ENCODE data around the gene HS3ST5.

DNA sequence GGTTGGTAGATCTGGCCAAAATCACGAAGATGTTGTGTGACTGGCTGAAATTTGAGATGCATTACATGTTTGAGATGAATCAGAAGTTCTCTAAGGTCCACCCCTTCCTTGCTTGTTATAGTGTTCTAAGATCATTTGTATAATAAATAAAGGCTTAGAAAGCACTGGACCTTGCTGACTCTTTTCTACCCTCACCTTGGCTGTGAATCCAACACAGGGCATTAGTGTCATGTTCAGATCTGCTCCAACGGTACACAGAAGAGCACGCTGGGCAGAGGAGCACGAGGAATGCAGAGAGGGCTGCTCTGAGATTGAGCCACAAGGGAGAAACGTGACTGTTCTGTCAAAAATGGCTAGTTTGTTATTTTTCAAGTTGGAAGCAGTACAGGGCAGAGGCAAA is 202.4 kb downstream of the HS3ST5 start:
- no peak for TF ChIP-seq POLR2A (IDR thresholded peaks at IDR 0.05; ENCODE audit: borderline replicate concordance, extremely low read depth, insufficient read depth, insufficient read length)
- TF ChIP-seq EZH2 (IDR thresholded peaks at IDR 0.05) = no peak
- TF ChIP-seq CTCF (IDR thresholded peaks at IDR 0.05 in 2 of 3, conservative IDR thresholded peaks at IDR 0.05 in 1 of 3; ENCODE audit: borderline replicate concordance in 1 of 3, insufficient read depth in 1 of 3, low read depth in 2 of 3, low read length in 2 of 3) = no peak
- no peak for TF ChIP-seq SIN3A (IDR thresholded peaks at IDR 0.05; ENCODE audit: low read depth)
- TF ChIP-seq MAX (IDR thresholded peaks at IDR 0.05) = no peak
- no peak for TF ChIP-seq CEBPB (IDR thresholded peaks at IDR 0.05; ENCODE audit: low read depth)
- no peak for TF ChIP-seq EZH2phosphoT487 (IDR thresholded peaks at IDR 0.05; ENCODE audit: borderline replicate concordance)
- TF ChIP-seq ELF1 (IDR thresholded peaks at IDR 0.05; ENCODE audit: borderline replicate concordance, low read depth) = no peak
- no peak for TF ChIP-seq JUND (IDR thresholded peaks at IDR 0.05)
- TF ChIP-seq, protein P1, sequence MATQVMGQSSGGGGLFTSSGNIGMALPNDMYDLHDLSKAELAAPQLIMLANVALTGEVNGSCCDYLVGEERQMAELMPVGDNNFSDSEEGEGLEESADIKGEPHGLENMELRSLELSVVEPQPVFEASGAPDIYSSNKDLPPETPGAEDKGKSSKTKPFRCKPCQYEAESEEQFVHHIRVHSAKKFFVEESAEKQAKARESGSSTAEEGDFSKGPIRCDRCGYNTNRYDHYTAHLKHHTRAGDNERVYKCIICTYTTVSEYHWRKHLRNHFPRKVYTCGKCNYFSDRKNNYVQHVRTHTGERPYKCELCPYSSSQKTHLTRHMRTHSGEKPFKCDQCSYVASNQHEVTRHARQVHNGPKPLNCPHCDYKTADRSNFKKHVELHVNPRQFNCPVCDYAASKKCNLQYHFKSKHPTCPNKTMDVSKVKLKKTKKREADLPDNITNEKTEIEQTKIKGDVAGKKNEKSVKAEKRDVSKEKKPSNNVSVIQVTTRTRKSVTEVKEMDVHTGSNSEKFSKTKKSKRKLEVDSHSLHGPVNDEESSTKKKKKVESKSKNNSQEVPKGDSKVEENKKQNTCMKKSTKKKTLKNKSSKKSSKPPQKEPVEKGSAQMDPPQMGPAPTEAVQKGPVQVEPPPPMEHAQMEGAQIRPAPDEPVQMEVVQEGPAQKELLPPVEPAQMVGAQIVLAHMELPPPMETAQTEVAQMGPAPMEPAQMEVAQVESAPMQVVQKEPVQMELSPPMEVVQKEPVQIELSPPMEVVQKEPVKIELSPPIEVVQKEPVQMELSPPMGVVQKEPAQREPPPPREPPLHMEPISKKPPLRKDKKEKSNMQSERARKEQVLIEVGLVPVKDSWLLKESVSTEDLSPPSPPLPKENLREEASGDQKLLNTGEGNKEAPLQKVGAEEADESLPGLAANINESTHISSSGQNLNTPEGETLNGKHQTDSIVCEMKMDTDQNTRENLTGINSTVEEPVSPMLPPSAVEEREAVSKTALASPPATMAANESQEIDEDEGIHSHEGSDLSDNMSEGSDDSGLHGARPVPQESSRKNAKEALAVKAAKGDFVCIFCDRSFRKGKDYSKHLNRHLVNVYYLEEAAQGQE (IDR thresholded peaks at IDR 0.05; ENCODE audit: low read depth) = no peak
- TF ChIP-seq RAD21 (IDR thresholded peaks at IDR 0.05; ENCODE audit: low read depth) = no peak
- no peak for TF ChIP-seq ZNF274 (IDR thresholded peaks at IDR 0.05; ENCODE audit: low read depth, low read length)

Measured in HCT116 (cell line).